ENCODE results near the gene PI4KA.
"Not testable (repeated sequence)": the region's sequence is repeated elsewhere in the genome, so short reads cannot be mapped to it uniquely, and the experiment has no call there.

PI4KA gene

GRCh38 chr22:20687356-20688172 lies 171.0 kb downstream of the PI4KA start:
- DNase-seq, result not testable (repeated sequence)

- DNase-seq, result not testable (repeated sequence)
These were observed 172.8 kb downstream of the PI4KA start for GRCh38 chr22:20685764-20686163.

DNA sequence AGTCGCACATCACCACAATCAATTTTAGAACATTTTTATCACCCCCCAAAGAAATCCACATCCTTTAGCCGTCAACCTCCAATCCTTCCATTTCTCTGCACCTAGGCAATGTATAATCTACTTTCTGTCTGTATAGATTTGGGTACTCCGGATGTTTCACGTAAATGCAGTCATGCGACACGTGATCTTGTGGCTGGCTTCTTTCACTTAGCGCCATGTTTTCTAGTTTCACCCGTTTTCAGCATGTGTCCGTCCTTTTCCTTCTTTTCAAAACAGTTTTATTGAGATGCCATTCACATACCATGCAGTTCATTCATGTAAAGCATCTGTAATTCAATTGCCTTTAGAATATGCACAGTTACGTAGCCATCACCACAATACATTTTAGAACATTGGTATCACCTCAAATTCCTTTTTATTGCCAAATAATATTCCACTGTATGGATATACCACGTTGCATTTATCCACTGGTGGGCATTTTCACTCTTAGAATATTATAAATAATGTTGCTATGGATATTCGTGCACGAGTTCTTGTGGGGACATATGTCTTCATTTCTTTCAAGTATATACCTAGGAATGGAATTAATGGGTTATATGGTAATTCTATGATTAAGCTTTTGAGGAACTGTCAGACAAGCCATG lies 179.7 kb downstream of the PI4KA start:
- not testable (repeated sequence) for DNase-seq

DNA sequence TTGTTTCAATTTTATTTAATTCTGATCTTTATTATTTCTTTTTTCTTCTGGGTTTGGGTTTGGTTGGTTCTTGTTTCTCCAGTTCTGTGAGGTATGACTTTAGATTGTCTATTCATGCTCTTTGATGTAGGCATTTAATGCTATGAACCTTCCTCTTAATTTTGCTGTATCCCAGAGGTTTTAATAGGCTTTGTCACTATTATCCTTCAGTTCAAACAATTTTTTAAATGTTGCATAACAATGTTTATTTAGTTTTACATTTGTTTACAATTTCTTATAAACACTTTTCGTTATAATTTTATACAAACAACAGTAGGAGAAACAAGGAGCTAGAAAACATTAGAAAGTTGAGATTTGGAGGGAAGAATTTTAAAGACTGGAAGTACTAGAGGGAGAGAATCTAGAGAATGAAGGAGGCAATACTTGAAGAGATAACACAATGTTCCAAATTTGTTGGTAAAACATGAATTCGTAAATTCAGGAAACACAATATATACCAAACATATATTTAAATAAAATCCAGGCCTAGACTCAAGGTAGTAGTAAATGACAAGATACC lies 180.8 kb downstream of the PI4KA start:
- no peak for DNase-seq

- DNase-seq, result not testable (repeated sequence)
These were observed 183.0 kb downstream of the PI4KA start for GRCh38 chr22:20675613-20676012.

- no peak for DNase-seq
These were observed 183.6 kb downstream of the PI4KA start for GRCh38 chr22:20674998-20675397.

- no peak for DNase-seq
These were observed 185.1 kb downstream of the PI4KA start for GRCh38 chr22:20673295-20674195.

DNA sequence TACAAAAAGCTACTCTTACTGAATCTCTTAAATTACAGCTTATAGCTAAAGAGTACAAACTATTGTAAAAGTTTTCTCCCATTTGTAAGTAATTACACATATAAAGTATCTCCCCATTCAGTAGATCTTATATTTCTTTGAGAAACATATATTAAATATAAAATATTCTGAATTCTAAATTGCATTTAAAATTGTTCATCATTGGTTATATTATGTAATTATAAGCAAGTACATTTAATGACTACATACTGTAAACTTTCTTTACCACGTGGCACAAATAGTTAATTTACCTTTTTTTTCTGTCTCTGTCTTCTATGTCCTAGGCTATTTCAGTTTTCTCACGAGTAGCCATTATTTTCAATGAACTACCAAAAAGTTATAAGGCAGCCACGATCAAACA lies 185.9 kb downstream of the PI4KA start:
- DNase-seq, result no peak

DNA sequence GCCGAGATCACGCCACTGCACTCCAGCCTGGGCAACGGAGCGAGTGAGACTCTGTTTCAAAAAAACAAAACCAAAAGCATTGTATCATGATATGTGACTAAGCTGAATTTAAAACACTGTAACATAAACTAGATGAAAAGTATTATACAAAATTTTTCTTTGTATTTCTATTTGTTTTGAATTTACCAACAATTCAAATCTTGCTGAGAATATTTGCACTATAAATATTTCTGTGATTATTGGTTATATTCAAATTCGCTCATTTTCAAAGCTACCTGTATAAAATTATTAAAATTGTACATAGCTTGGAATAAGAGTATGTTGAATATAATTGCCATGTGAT lies 186.6 kb downstream of the PI4KA start:
- DNase-seq, result no peak

GRCh38 chr22:20671409-20672081 lies 187.1 kb downstream of the PI4KA start:
- no peak for DNase-seq

GRCh38 chr22:20670457-20671261 lies 188.0 kb downstream of the PI4KA start:
- DNase-seq, result not testable (repeated sequence)

- not testable (repeated sequence) for DNase-seq
These were observed 188.7 kb downstream of the PI4KA start for GRCh38 chr22:20669884-20670283.

- not testable (repeated sequence) for DNase-seq
These were observed 189.1 kb downstream of the PI4KA start for GRCh38 chr22:20669471-20669870.

DNA sequence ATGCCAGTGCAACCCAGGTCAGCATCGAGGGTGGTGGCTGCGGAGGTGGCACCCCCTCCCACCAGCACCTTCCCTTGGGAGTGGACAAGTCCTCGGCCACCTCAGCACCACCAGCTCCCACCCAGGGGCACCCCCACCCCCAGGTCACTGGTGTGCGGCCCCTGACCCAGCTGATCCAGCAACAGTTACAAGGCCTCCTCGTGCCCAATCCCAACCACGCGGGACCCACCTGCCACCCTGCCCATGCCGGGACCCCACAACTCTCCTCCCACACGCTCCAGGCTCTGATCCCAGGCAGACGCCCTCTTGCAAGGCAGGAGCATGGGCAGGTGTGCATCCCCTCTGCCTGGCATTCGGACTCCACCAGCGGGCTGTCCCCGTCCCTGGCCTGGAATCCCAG lies 189.8 kb downstream of the PI4KA start:
- not testable (repeated sequence) for DNase-seq

GRCh38 chr22:20668226-20668625 lies 190.4 kb downstream of the PI4KA start:
- DNase-seq, result not testable (repeated sequence)

DNA sequence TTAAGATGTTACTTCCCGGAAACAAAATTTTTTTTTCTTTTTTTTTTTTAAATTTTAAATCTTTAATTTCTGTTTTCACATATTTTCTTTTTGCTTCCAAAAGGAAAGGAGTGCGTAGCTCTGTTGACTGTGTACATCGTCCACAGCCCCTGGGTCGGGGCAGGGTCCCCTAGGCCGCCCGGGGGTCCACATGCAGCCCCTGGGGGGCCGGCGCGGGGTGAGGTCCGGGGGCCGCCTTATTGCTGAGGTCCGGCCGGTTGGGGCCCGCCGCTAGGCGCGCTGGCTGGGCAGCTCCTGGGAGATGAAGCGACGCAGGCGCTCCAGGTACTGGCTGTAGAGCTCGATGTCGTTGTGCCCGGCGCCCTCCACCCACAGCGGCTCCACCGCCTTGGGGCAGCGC lies 191.1 kb downstream of the PI4KA start:
- DNase-seq, result not testable (repeated sequence)

DNA sequence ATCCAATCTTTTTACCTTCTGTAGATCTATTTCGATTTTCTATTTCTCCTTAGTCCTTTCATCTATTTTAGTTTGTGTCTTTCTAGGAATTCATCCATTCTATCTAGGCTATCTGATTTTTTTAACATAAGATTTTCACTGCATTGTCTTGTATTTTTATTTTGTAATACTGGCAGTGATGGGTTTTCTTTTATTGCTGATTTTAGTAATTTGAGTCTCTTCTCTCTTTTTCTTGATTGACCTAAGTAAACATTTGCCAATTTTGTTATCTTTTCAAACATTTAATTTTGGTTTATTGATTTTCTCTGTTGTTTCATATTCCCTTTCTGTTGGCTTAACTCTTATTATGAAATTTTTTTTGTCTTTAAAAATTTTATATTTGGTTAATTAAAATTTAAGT lies 192.1 kb downstream of the PI4KA start:
- no peak for DNase-seq

DNA sequence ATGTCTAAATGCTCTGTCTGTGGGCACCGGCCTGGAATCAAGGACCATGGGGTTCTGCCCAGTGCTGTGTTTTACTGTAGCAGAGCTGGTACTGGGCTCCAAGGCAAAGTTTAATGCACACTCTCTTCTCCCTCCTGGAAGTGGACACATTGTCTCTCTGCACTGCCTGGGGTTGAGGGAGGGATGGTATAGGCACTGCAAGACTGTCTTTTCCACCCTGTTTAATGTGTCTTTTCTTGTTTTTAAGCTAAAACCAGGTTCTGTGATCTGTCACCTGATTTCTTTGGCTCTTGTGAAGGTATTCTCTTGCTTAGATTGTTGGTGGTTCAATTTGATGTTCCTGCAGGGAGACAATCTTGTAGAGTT lies 194.0 kb downstream of the PI4KA start:
- DNase-seq, result no peak

- DNase-seq, result no peak
These were observed 194.5 kb downstream of the PI4KA start for GRCh38 chr22:20663941-20664593.

DNA sequence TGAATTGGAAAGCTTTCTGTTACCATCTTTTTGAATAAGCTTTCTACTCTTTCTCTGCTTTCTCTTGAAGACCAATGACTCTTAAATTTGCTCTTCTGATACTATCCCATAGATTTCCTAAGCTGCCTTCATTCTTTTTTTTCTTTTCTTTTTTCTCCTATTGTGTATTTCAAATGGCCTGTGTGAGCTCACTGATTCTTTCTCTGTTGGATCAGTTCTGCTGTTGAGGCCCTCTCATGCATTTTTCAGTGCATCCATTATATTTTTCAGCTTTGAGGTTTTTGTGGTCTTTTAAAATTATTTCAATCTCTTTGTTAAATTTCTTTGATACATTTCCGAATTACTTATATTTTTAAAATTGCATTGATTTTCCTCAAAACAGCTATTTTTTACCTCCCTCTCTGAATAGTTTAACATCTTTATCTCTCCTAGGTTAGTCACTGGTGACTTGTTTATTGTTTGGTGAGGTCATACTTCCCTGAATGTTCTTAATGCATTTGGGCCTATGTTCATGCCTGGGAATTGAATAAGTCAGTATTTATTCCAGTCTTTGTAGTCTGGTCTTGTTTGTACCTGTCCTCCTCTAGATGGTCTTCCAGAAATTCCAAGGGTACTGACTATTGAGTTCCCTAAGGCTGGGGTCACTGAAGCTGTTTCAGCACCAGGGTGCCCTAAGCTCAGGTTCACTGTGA lies 195.3 kb downstream of the PI4KA start:
- DNase-seq, result no peak

Data from bone marrow (tissue), 2 donors.